Common myeloid progenitor, CD34-positive (primary cell): ENCODE results near the gene MLLT3.

Experiments used
- CTCF ChIA-PET: fragments of 350-600 bp; sonication (Branson Sonifier 250); formaldehyde crosslinking; loops from one replicate; lab custom pipeline; 2021; ENCODE audit warnings: antibody characterized with exemption; lab: Charles Lee
- POLR2A ChIA-PET: fragments of 350-600 bp; sonication (Branson Sonifier 250); formaldehyde crosslinking; loops from one replicate; lab custom pipeline; 2021; ENCODE audit warnings: antibody characterized with exemption; lab: Charles Lee
- DNase-seq, 3 donors: peaks; one replicate each; pipeline versions ENCODE4 v3.0.0 to v3.0.0-alpha.2; 2013
- H3K27ac ChIP-seq, 2 experiments: 1 replicate in 1 of 2; 2 replicates in 1 of 2; pipeline ENCODE4 v1.7.0; 2013; ENCODE audit warnings: inconsistent platforms in 2 of 2, low read length in 2 of 2, mild to moderate bottlenecking in 2 of 2, low read depth in 1 of 2, moderate library complexity in 1 of 2; ENCODE audit not compliant: severe bottlenecking in 2 of 2, insufficient read depth in 1 of 2, poor library complexity in 1 of 2
- H3K27me3 ChIP-seq, 5 experiments: replicated peaks in 2 of 5; 1 replicate in 3 of 5; 2 replicates in 2 of 5; pipeline versions ENCODE4 v1.6.1 to v1.7.0; 2013; ENCODE audit warnings: low read length in 4 of 5, mild to moderate bottlenecking in 2 of 5, moderate library complexity in 2 of 5, inconsistent platforms in 1 of 5; ENCODE audit not compliant: insufficient read depth in 5 of 5, control insufficient read depth in 4 of 5
- H3K36me3 ChIP-seq, 4 experiments: 1 replicate in 2 of 4; 2 replicates in 2 of 4; pipeline versions ENCODE4 v1.6.1 to v1.7.0; 2013; ENCODE audit warnings: low read length in 3 of 4, control low read depth in 1 of 4, mild to moderate bottlenecking in 1 of 4; ENCODE audit not compliant: control insufficient read depth in 4 of 4, insufficient read depth in 4 of 4
- H3K4me1 ChIP-seq, 4 experiments: 1 replicate in 3 of 4; 2 replicates in 1 of 4; pipeline versions ENCODE4 v1.6.1 to v1.7.1; 2013; ENCODE audit warnings: low read length in 3 of 4, mild to moderate bottlenecking in 3 of 4, control low read depth in 1 of 4, inconsistent platforms in 1 of 4, moderate library complexity in 1 of 4; ENCODE audit not compliant: control insufficient read depth in 4 of 4, insufficient read depth in 4 of 4; ENCODE audit errors: control extremely low read depth in 1 of 4
- H3K4me3 ChIP-seq, 7 experiments: 1 replicate in 4 of 7; 2 replicates in 3 of 7; pipeline versions ENCODE4 v1.5.1 to v1.7.0; 2013; ENCODE audit warnings: mild to moderate bottlenecking in 7 of 7, low read length in 6 of 7, moderate library complexity in 6 of 7, inconsistent platforms in 2 of 7, low read depth in 2 of 7, control low read depth in 1 of 7; ENCODE audit not compliant: insufficient read depth in 4 of 7, control insufficient read depth in 1 of 7; ENCODE audit errors: extremely low read depth in 1 of 7
- H3K9me3 ChIP-seq, 5 experiments: 1 replicate in 4 of 5; 2 replicates in 1 of 5; pipeline versions ENCODE4 v1.6.1 to v1.7.1; 2013; ENCODE audit warnings: low read length in 4 of 5, mild to moderate bottlenecking in 2 of 5, inconsistent platforms in 1 of 5, low read depth in 1 of 5, moderate library complexity in 1 of 5; ENCODE audit not compliant: control insufficient read depth in 4 of 5, insufficient read depth in 2 of 5; ENCODE audit errors: control extremely low read depth in 1 of 5
- WGBS: methylation state at CpG from one replicate; pipeline ENCODE4 v1.1.5; 2013; ENCODE audit not compliant: insufficient coverage; 5-methylcytosine and 5-hydroxymethylcytosine counted together

The MLLT3 gene

DNA sequence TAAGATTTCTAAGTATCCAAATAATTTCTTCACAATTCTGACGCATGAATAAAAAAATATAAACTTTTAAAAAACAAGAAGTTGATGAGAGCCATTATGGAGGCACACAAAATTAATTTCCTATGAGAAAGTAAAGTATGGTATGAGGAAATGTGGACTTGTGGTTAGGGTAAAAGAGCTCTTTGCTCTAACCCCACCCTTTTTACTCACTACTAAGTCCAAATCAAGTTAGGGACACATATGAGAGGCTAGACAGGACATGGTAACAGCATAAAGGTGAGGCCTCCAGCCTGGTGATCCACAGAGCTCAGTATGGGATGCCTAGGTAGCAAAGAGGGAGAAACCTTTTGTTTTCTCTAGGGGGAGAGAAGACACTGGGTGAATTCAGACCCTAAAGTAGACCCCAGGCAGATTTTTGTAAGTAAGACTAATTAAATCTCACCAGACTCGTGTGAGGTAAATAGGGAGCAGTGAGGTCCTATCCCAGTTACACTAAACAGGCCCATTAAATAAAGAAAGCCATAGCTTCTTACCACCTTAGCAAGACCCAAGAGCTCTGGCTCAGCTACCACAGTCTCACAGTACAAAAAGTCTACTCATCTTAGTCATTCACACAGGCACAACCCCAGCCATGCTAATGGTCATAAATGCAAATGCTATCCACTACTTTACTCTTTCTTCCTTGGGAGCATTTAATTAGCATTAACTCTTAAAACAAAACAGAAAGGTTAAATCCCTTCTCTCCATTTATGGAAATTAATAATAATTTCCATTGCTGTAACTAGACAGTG lies 42.6 kb downstream of the MLLT3 start:
- POLR2A ChIA-PET = no interaction called here
- CTCF ChIA-PET = interaction anchor here (0.9 to 2.3 kb wide), 3 partner anchors 10 to 25 kb away, joined by 3 to 9 read pairs (median 3); no protein-coding TSS in a partner anchor
- H3K27ac ChIP-seq = no peak overlapping the region

DNA sequence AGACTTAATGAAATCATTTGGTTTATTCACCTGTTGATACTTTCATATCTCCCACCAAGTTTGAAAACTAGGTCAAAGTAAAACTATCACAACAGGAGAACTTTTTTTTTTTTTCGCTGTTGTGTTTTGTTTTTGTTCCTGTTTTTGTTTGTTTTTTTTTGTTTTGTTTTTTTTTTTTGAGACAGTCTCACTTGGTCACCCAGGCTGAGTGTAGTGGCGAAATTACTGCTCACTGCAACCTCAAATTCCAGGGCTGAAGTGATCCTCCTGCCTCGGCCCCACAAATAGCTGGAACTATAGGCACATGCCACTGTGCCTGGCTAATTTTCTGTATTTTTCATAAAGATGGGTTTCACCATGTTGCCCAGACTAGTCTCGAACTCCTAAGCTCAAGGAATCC lies 49.3 kb downstream of the MLLT3 start:
- no peaks in the 10 kb centered on the region for H3K27me3 ChIP-seq
- H3K4me3 ChIP-seq = no peak overlapping the region
- peaks cover 0 to 15% (median 6%) of the 10 kb centered on the region in 4 experiments for H3K36me3 ChIP-seq
- no peak for DNase-seq
- CTCF ChIA-PET = interaction anchor here (0.7 kb wide), 1 partner anchor 11 kb away, joined by 3 read pairs; no protein-coding TSS in a partner anchor
- POLR2A ChIA-PET = no interaction called here
- peaks cover 4 to 19% (median 7%) of the 10 kb centered on the region in 5 experiments for H3K9me3 ChIP-seq
- H3K4me1 ChIP-seq = peaks cover 0 to 6% (median 0%) of the 10 kb centered on the region in 4 experiments
- 95% methylated on average over 2 of the region's 4 CpGs for WGBS
- H3K27ac ChIP-seq = no peak overlapping the region

More for the DNA sequence above, 42.6 kb downstream of the MLLT3 start:
- Histone ChIP-seq H3K27me3 (no peaks in the 10 kb centered on the region), H3K4me1 (peaks cover 0 to 6% (median 2%) of the 10 kb centered on the region in 4 experiments), H3K4me3 (no peak overlapping the region), H3K36me3 (peaks cover 0 to 15% (median 6%) of the 10 kb centered on the region in 4 experiments), H3K9me3 (peaks cover 5 to 19% (median 7%) of the 10 kb centered on the region in 5 experiments)
- peak in 2 of 3 donors; percentile 33 to 52 for DNase-seq
- WGBS = no CpG with 5 or more reads among the region's 2 CpGs

DNA sequence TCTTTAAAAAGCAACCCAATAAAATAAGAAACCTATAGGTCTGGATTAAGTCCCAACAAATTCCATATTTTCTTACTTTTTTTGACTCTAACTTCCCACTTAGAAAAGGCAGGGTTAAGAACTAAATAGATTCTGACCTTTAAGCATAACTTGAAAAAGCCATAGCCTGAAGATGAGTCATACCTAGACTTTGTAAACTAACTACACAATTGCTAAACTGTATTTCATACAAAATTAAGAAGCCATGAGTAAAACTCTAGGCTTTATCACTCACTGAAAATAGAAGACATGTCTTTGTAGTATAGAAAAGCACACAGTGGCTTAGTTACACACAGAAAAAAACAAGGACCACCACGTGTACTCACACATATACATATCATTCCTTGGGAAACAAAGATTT lies 51.5 kb downstream of the MLLT3 start:
- no peak for DNase-seq
- H3K4me1 ChIP-seq = peaks cover 0 to 6% (median 0%) of the 10 kb centered on the region in 4 experiments
- no peak overlapping the region for H3K27ac ChIP-seq
- H3K9me3 ChIP-seq = peaks cover 0 to 5% (median 3%) of the 10 kb centered on the region in 5 experiments
- H3K27me3 ChIP-seq = no peaks in the 10 kb centered on the region
- H3K4me3 ChIP-seq = no peak overlapping the region
- peaks cover 0 to 2% (median 0%) of the 10 kb centered on the region in 4 experiments for H3K36me3 ChIP-seq
- no CpG with 5 or more reads among the region's 1 CpG for WGBS
- POLR2A ChIA-PET = no interaction called here
- CTCF ChIA-PET = interaction anchor here (1.3 kb wide), 1 partner anchor 9 kb away, joined by 3 read pairs; no protein-coding TSS in a partner anchor

DNA sequence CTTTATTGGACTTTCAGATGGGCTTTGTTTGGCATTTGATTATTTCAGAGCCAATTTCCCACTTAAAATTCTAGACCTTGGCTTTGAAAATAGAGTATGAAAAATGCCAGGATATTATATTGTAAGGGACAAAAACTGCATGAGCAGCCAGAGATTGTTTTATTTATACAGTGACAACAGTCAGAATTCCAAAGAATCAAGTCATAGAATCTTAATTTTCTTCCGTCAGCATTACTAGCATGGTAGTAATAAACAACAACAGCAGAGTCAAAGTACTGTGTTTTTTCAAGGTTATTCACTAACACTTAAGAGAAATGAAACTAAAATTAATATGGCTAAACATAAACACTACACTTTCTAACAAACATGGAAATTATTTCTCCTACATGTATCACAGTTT lies 52.2 kb downstream of the MLLT3 start:
- ChIA-PET CTCF (interaction anchor here (1.1 to 1.3 kb wide), 2 partner anchors 10 to 18 kb away, joined by 3 to 6 read pairs; no protein-coding TSS in a partner anchor), POLR2A (no interaction called here)
- H3K27ac ChIP-seq = no peak overlapping the region
- H3K9me3 ChIP-seq = peaks cover 0 to 2% (median 0%) of the 10 kb centered on the region in 5 experiments
- no peaks in the 10 kb centered on the region for H3K27me3 ChIP-seq
- no peak overlapping the region for H3K4me3 ChIP-seq
- H3K36me3 ChIP-seq = no peaks in the 10 kb centered on the region
- WGBS = no CpG with 5 or more reads among the region's 1 CpG
- peaks cover 0 to 6% (median 0%) of the 10 kb centered on the region in 4 experiments for H3K4me1 ChIP-seq
- DNase-seq = no peak

DNA sequence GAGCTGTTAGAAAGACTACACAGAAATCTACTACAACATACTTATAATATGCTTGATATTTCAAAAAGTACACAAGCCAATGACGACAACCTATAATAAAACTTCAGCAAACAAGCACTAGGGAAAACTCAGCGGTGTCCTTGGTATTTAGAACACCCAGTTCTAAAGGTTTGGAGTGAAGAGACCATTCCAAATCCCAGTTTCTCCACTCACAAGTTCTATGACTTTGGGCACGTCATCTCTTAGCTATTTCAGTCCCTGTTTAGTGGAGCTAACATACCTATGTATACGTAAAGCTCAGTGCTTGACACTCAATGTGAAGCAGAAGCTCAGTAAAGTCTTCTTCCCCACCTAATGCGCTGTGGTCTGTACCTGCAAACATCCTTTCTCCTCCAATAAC lies 52.8 kb downstream of the MLLT3 start:
- POLR2A ChIA-PET = no interaction called here
- no peak for DNase-seq
- Histone ChIP-seq H3K36me3 (no peaks in the 10 kb centered on the region), H3K27ac (no peak overlapping the region), H3K4me1 (peaks cover 0 to 6% (median 0%) of the 10 kb centered on the region in 4 experiments), H3K4me3 (no peak overlapping the region), H3K27me3 (no peaks in the 10 kb centered on the region), H3K9me3 (peaks cover 0 to 2% (median 0%) of the 10 kb centered on the region in 5 experiments)
- CTCF ChIA-PET = interaction anchor here (1.1 to 1.3 kb wide), 2 partner anchors 11 to 17 kb away, joined by 3 to 6 read pairs; no protein-coding TSS in a partner anchor
- 80% methylated on average over 5 of the region's 5 CpGs for WGBS

DNA sequence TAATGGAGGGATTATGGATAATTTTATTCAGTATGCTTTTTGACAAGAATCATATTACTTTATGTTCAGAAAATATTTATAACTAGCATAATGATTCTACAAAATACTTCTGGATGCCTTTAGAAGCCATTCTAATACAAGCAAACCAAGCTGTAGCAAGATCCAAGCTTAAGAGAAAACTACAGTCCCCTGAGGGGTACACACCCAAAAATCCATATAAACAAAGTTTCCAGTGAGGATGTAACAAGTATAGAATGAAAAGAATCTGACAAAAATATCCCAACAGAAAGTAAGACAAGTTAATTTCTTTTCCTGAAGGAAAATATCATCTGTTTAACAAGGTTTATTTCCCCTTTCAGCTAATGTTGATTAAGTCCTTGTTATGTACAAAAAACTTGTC lies 53.9 kb downstream of the MLLT3 start:
- Histone ChIP-seq H3K27ac (no peak overlapping the region), H3K36me3 (no peaks in the 10 kb centered on the region), H3K4me1 (peaks cover 0 to 6% (median 0%) of the 10 kb centered on the region in 4 experiments), H3K4me3 (no peak overlapping the region), H3K9me3 (peaks cover 0 to 2% (median 0%) of the 10 kb centered on the region in 5 experiments), H3K27me3 (no peaks in the 10 kb centered on the region)
- ChIA-PET CTCF (no interaction called here), POLR2A (interaction anchor here (0.7 kb wide), 1 partner anchor 12 kb away, joined by 3 read pairs; no protein-coding TSS in a partner anchor)
- no peak for DNase-seq

DNA sequence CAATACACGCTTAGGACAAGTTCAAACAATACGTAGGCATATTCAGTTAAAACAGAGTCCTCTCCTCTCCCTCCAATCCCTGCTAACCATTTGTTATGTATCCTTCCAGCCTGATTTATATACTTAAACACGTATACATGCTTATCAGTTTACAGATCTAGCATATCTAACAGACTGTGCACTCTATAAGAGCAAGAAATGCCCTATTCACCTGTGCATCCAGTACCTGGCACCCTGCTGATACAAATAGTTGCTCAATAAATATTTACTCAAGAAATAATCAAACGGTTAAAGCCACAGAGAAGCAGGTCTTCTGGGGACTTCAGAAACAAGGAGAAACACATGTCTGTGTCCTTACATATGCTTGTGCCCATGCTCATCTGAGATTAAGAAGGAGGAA lies 55.9 kb downstream of the MLLT3 start:
- H3K27me3 ChIP-seq = no peaks in the 10 kb centered on the region
- ChIA-PET CTCF (no interaction called here), POLR2A (no interaction called here)
- no peak overlapping the region for H3K4me3 ChIP-seq
- DNase-seq = no peak
- no peaks in the 10 kb centered on the region for H3K9me3 ChIP-seq
- WGBS = 93% methylated on average over 3 of the region's 4 CpGs
- no peaks in the 10 kb centered on the region for H3K36me3 ChIP-seq
- no peak overlapping the region for H3K27ac ChIP-seq
- H3K4me1 ChIP-seq = peaks cover 0 to 6% (median 0%) of the 10 kb centered on the region in 4 experiments
